M059J (cell line): ENCODE results near the gene SDR42E2. TPM values are rescaled to one million over a fixed set of nuclear protein-coding genes. Genes with fewer than 3 reads are reported as not detected.
"Not testable (repeated sequence)": the region's sequence is repeated elsewhere in the genome, so short reads cannot be mapped to it uniquely, and the experiment has no call there.

Source experiments
- DNase-seq: peaks from one replicate; pipeline ENCODE4 v3.0.0-alpha.2; 2012; ENCODE audit warnings: low read depth
- total RNA-seq: library from RNA; depleted of rRNA; stranded (reverse); fragments of >200 nt; shearing (Covaris generic); gene quantifications from 2 replicates; pipeline ENCODE4 v1.2.3, GENCODE V29; 2014; rRNA removed

The SDR42E2 gene
- not detected in 2 replicates for total RNA-seq

DNA sequence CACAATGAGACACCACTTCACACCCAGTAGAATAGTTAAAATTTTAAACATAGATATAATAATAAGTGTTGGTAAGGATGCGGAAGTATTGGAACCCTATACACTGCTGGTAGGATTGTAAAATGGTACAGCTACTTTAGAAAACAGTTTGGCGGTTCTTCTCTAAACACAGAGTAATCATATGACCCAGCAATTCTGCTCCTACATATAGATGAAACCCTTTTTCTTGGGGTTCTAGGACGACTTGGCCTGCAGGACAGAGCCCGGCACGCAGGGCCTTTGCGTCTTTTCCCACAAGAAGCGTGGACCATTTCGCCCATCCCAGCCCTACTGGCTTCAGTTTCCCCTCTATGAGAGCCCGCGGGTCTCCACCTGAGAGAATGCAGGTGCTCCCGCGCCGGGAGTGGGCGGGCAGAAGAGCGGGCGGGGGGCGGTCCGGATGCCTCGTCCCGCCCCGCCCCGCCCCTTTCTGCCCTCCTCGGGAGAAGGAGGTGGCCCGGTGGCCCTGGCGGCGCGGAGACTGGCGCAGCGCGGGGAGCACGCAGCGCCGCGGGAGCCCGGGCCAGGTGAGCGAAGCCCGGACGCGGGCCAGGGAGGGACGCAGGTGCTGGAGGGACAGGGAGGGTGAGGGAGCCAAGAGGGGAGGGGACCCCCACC is at the start of gene SDR42E2:
Gene SDR42E2 (plus strand): TSS at position 508 of the 657 bp plus-strand sequence. CDS start 3,077 bp downstream, outside the sequence.
- DNase-seq = no peak

DNA sequence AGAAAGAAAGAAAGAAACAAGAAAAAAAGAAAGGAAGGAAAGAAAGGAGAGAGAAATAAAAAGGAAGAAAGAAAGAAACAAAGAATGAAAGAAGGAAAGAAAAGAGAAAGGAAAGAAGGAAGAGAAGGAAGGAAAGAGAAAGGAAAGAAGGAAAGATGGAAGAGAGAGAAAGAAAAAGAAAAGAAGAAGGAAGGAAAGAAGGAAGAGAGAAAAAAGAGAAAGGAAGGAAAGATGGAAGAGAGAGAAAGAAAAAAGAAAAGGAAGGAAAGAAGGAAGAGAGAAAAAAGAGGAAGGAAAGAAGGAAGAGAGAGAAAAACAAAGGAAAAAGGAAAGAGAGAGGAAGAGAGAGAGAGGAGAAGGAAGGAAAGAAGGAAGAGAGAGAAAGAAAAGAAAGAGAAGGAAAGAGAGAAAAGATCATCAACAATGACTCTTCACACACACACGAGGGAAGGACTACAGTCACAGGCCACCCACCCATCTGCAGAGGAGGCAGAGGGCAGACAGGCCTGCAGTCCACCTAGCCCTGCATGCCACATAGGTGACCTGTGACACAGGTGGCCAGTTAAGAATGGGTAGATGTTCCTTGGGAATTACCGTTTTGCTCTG is 46.1 kb upstream of the SDR42E2 start:
- DNase-seq = no peak

DNA sequence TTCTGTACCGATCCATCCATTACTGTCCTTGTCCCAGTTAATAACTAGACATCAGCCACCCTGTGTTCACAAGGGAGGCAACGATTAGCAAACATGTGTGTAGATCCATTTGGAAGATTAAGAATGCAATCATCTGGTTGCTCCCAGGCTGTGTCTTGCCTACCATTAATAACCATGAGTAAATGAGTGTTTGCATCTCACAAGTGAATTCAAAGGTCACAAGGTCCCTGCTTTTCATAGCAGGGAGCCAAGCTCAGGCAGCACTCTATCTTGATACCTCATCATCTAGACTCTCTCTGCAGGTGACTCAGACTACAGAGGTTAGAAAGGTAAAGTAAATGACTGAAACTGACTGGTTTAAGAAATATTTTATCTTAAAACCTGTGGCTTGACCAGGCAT is 44.7 kb upstream of the SDR42E2 start:
- DNase-seq = peak; percentile 73

DNA sequence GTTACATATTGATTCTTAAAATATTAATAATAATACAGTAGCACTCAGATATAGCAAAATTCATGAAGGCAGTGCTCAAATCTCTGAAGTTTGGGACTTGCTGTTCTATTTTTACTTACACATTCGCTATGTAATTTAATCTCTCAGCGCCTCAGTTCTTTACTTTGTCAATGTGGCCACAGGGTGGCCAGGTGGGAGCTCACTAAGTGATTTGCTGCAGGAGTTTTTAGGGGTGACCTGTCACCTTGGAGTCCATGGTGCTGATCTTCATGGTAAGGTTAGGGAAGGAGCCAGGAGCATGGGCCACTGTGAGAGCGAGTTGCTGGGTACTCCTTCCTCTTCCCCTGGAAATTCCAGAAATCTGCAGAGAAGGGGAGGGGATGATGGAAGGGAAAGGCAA is 41.9 kb upstream of the SDR42E2 start:
- DNase-seq = no peak

DNA sequence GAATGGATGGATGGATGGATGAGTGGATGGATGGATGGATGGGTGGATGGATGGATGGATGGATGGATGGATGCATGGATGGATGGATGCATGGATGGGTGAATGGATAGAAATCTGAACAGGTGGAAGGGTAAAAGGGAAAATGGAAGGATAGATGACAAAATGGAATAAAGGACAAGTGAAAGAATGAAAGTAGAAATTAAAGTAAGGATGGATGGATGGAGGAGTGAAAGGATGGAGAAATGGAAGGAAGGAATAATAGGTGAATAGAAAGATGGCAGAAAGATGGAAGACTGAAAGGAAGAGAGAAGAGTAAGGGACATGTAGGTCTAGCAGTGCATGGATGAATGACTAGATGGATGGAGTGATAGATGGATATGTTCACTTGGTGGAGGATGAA is 40.1 kb upstream of the SDR42E2 start:
- DNase-seq = no peak

DNA sequence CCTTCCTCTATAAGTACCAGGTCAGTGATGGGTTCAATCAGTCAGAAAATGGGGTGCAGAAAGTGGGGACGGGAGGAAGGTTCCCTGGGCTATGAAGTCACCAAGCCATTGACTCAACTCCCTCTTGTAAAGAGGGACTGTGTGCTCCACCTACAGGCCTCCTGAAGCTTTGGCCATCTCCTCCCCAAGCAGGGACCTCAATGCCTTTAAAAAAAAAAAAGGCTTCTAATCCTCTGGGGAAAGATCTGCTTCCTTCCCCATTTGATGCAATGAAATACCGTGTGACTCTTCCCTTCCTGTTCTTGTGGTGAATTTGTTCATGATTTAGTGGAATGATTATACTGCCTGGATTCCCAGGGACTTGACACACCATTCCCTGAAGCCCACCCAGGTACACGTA is 39.2 kb upstream of the SDR42E2 start:
- DNase-seq = peak; percentile 18

DNA sequence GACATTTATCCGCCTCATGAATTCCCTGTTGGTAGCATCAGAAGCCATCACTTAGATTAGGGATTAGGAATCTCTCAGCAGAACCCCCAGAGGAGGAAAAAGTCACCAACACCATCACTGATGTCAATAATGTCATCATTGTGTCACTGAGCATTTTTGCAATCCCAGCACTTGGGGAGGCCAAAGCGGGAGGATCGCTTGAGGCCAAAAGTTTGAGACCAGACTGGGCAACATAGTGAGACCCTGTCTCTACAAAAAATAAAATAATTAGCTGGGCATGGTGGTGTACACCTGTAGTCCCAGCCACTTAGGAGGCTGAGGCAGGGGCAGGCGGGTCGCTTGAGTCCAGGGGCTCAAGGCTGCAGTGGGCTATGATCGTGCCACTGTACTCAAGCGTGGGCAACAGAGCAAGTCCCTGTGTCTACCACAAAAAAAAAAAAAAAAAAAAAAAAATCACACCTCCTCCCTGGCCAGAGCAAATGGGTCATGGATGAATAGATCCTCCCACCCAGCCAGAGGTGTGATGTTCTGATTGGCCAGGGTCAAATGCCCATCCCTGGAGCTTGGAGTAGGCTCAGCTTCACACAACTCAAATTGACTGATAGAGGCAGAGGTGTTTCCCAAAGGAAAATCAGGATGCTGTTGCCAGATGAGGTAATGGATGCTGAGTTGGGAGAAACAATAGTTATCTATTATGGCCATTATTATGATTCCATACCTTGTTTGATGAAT is 38.4 kb upstream of the SDR42E2 start:
- DNase-seq = no peak

DNA sequence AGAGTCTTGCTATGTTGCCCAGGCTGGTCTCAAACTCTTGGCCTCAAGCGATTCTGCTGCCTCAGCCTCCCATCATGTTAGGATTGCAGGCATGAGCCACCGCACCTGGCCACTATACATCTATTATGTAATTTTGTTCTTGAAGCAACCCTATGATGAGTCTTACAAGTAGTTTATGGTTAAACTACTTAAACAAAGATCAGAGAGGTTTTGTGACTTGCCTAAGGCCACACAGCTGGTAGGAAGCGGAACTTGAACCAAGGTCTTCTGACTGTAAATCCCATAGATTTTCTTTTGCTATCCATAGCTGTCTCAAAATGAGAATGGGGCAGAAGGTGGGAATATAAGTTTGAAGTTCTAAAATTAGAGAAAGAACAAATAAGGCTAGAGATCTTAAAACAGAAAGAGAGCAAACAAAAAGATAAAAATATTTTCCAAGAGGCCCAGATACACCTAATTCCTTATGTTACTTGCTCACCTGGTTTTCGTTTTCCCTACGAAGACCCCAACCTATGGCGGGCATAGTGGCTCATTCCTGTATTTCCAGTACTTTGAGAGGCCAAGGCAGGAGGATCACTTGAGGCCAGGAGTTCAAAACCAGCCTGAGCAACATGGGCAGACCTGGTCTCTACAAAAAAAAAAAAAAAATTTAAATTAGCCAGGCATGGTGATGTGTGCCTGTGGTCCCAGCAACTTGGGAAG is 37.6 kb upstream of the SDR42E2 start:
- no peak for DNase-seq

DNA sequence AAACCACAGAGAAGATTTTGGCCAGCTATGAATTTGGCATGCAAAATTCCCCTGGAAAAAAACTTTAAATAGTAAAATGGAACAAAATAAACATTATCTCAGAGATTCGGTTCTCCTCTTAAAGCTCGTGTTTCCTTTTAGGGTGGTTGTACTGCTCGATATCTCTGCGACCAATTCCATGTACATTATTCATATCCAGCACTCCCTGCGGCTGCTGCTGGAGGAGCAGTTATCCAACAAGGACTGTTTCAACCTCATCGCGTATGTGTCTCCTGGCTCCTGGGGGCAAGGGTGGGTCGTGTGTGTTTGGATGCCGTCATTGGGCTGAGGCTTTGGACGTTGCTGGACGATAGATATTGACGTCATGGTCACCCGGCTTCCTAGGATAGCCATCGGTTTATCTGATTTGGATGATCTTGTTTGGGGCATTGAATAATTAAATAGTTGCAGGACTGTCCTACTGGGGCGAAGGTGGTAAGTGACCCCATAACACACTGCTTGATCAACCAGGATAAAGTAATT is 36.2 kb upstream of the SDR42E2 start:
- DNase-seq = no peak

DNA sequence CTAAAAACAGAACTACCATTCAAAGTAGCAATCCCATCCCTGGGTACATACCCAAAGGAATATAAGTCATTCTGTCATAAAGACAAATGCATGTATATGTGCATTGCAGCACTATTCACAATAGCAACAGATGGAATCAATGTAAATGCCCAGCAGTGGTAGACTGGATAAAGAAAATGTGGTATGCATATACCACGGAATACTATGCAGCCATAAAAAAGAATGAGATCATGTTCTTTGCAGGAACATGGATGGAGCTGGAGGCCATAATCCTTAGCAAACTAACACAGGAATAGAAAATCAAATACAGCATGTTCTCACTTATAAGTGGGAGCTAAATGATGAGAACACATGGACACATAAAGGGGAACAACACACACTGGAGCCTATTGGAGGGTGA is 33.8 kb upstream of the SDR42E2 start:
- DNase-seq = not testable (repeated sequence)

DNA sequence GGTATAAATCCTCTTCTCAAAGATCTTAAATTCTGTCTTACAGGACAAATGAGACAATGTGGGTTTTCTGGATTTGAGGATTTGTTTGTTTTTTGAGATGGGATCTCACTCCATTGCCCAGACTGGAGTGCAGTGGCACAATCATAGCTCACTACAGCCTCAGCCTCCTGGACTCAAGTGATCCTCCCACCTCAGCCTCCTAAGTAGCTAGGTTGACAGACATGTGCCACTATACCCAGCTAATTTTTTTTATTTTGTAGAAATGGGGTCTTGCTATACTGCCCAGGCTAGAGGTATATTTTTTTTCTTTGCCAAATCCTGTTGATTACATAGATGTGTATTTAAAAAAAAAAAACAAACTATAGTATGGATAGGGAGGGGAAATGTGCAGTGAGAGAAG is 31.8 kb upstream of the SDR42E2 start:
- no peak for DNase-seq

DNA sequence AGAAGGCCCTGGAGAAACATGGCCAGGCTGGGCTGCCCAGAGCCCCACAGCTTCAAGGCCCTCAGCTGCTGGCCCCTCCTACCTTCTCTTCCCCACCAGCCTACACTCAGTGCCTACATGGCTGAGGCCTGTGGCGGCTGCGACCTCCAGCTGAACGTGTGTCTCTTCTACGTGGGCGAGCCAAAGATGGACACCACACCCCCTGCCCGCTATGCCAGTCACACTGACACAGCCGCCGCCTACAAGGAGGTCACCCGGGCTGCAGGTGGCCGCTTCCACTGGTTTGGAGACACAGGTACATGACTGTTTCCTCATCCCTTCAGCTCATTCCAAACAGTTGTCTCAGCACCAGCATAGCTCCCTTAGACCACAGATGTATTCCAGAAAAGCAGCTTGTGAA is 29.5 kb upstream of the SDR42E2 start:
- DNase-seq = no peak

DNA sequence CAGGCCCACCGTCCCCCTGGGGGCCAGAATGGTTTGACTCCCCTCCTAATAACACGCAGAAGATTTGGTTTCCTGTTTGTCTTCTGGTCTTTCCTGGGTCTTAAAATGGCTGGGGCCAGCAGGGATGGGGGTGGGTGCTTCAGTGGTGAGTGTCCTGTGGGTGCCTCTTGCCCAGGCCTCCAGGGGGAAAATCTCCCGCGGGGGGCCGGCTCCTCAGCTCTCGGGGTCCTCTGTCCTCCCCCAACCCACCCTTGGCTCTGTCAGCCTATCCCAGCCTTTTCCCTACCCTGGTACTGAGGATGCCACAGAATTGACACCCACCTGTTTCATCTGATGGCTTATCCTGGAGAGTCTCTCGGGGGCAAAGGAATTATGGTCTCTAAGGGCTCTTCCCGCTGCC is 23.8 kb upstream of the SDR42E2 start:
- DNase-seq = no peak

DNA sequence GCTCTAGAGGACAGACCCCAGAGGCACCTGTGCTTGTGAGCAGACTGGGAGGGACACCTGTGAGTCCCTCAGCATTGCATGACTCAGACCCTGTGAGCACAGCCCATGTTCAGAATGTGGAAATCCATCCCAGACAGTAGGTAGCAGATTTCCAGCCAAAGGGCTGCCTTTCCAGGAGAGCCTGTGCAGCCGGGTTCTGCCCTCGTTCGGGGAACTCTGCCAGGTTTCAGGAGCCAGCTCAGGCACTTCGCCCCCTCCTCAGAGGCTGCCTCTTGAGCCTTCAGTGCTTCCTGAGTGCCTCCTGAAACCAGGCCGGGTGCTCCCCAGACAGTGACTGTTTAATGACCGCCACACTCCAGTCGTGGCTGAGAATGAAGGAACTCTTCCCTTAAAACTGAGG is 23.3 kb upstream of the SDR42E2 start:
- DNase-seq = no peak

DNA sequence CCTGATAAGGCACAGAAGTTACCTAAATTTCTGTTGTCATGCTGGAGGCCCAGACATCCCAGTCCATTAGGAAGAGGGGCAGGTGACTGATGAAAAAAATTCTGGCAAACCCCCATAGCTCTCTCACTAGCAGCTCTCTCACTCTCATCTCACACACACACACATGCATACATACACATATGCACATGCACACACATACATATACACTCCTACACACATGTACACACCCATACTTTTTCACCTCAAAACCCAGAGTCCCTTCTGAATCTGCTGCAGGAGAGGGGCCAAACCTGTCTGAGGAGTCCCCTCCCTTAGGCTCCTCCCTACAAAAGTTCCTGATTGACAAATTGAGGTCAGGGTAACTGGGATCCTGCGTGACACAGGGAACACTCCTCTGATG is 22.6 kb upstream of the SDR42E2 start:
- no peak for DNase-seq

DNA sequence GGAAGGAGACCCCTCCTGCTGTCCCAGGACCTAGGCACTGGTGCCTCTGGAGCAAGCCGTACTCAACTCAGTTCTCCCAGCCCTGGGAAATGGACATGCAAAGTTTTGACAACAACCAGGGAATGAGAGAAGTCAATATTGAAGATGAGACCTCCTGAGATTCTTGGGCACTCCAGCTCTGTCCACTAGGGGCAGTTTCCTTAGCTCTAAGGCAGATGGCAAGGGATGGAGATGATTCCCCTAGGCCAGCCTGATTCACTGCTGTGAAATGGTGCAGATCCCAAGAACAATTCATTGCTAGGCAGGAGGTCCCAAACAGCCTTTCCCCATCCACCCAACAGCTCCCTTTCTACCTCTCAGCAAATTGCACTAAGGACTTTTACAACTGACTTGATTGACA is 20.5 kb upstream of the SDR42E2 start:
- DNase-seq = peak; percentile 23

DNA sequence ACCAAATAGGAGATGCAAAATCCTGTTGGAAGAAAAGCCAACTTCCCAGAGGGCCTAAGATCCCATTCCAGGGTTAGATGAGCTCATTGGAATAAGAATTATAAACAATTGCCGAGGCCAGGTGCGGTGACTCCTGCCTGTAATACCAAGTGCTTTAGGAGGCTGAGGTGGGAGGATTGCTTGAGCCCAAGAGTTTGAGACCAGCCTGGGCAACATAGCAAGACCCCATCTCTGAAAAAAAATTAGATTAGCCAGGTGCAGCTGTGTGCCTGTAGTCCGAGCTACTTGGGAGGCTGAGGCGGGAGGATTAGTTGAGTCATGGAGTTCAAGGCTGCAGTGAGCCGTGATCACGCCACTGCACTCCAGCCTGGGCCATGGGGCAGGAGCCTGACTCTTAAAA is 17.8 kb upstream of the SDR42E2 start:
- no peak for DNase-seq

DNA sequence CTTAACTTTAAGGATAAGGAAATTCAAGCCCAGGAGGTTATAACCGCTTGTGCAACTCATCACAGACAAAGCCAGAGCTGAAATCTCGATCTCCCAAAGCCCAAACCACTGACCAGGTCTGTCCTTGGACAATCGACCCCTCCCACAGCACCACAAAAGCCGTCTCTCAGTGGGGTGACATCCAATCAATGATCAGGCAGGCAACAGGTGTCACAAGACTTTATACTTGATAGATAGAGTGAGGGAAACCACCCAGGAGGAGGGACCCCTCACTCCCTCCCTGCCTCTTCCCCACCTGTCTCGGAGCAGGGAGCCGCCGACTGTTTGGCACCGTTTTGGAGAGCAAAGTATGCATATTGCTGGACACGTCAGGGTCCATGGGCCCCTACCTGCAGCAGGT is 14.5 kb upstream of the SDR42E2 start:
- DNase-seq = no peak

DNA sequence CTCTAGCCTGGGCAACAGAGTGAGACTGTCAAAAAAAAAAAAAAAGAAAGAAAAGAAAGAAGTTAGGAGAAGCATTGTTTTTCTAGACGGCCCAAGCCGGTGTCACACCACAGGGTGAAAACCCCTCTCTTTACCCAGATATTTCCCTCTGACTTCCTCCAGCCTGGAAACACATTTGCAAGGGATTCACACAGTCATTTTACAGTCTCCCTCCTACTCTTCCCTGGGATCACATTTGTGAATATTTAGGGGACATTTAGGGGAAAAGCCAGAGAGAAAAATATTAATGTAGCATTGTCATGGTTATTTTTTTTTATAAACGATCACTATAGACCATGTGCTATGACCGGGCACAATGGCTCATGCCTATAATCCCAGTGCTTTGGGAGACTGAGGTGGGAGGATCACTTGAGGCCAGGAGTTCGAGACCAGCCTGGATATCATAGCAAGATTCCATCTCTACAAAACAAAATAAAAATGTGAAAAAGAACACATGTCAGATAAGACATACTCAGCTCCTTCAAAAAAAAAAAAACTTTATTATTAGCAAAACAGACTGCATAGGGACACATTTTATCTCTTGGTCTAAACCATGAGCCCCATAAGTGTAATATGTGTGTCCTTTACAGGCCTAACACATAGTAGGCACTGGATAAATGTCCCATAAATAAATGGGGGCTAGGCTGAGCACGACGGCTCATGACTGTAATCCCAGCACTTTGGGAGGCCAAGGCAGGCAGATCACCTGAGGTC is 10.9 kb upstream of the SDR42E2 start:
- no peak for DNase-seq

DNA sequence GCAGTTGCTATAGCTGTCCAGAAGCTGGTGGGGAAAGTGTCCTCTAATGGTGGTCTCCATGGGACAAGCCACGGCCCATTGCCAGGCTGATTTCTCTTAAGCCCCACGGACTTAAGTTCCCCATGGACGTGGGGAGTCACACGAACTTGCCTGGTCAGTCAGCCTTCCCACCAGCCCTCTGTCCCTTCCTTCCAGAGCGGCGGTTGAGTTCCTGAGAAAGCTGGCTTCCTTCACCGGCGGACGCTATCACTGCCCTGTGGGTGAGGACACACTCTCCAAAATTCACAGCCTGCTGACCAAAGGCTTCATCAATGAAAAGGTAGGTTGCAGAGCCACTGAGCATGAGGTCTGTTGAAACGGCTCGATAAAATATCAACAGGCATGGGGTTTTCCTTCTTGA is 10.0 kb upstream of the SDR42E2 start:
- no peak for DNase-seq

DNA sequence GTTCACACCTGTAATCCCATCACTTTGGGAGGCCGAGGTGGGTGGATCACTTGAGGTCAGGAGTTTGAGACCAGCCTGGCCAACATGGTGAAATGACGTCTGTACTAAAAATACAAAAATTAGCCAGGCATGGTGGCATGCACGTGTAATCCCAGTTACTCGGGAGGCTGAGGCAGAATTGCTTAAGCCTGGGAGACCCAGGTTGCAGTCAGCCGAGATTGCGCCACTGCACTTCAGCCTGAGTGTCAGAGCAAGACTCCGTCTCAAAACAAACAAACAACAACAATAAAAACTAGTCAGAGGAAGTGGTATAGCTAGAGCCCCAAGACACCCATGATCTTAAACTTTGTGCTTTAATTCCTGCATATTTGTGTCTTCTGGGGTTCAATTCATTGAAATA is 9.2 kb upstream of the SDR42E2 start:
- DNase-seq = not testable (repeated sequence)

DNA sequence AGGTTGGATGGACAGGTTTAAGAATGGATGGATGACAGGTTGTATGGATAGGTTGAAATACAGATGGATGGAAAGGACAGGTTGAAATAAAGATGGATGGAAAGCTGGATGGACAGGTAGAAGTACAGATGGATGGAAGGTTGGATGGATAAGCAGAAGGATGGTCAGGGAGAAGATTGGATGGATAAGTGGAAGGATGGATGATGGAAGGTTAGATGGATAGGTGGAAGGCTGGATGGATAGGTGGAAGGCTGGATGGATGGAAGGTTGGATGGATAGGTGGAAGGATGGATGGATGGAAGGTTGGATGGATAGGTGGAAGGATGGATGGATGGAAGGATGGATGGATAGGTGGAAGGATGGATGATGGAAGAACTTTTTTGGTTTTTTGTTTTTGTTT is 905 bp upstream of the SDR42E2 start:
- no peak for DNase-seq
